Nephron (organoid): ENCODE results near the gene SERP2.

Experiments used
- H3K27ac Mint-ChIP-seq, 3 experiments: 2 replicates each; pipeline ENCODE4 v1.8.0; 2020; ENCODE audit warnings: mixed read lengths in 3 of 3, mild to moderate bottlenecking in 2 of 3, moderate library complexity in 1 of 3
- H3K27me3 Mint-ChIP-seq: 2 replicates; pipeline ENCODE4 v1.8.0; 2021; ENCODE audit warnings: low read depth, mild to moderate bottlenecking, moderate library complexity, mixed read lengths
- H3K36me3 Mint-ChIP-seq: 2 replicates; pipeline ENCODE4 v1.8.0; 2020; ENCODE audit warnings: low read depth, mixed read lengths
- H3K4me1 Mint-ChIP-seq: 2 replicates; pipeline ENCODE4 v1.8.0; 2020; ENCODE audit warnings: mixed read lengths
- H3K4me3 Mint-ChIP-seq, 3 experiments: 2 replicates each; pipeline ENCODE4 v1.8.0; 2020; ENCODE audit warnings: mild to moderate bottlenecking in 3 of 3, mixed read lengths in 3 of 3, moderate library complexity in 2 of 3
- H3K9me3 Mint-ChIP-seq: 2 replicates; pipeline ENCODE4 v1.8.0; 2020; ENCODE audit warnings: mixed read lengths
- CTCF ChIP-seq, 3 experiments: fragments of 200-600 bp; sonication (generic); IDR thresholded peaks; one replicate each; pipeline ENCODE4 v1.5.0; 2021; ENCODE audit warnings: antibody characterized with exemption in 3 of 3; ENCODE audit not compliant: unreplicated experiment in 3 of 3

SERP2 gene

GRCh38 chr13:44333950-44334655, 39.5 kb upstream of the SERP2 start:
- Mint-ChIP-seq H3K4me1 (peaks cover 39% of the 10 kb centered on the region), H3K9me3 (peaks cover 7% of the 10 kb centered on the region), H3K36me3 (no peaks in the 10 kb centered on the region), H3K4me3 (no peak overlapping the region), H3K27ac (peak overlapping the region; percentile 45 to 64 (median 62)), H3K27me3 (no peaks in the 10 kb centered on the region)
- TF ChIP-seq CTCF (IDR thresholded peaks at IDR 0.05; ENCODE audit: unreplicated experiment in 3 of 3) = no peak

- TF ChIP-seq CTCF (IDR thresholded peaks at IDR 0.05; ENCODE audit: unreplicated experiment in 3 of 3) = no peak
- H3K36me3 Mint-ChIP-seq = no peaks in the 10 kb centered on the region
- H3K27me3 Mint-ChIP-seq = no peaks in the 10 kb centered on the region
- H3K27ac Mint-ChIP-seq = no peak overlapping the region
- no peak overlapping the region for H3K4me3 Mint-ChIP-seq
- peaks cover 9% of the 10 kb centered on the region for H3K9me3 Mint-ChIP-seq
- H3K4me1 Mint-ChIP-seq = peaks cover 39% of the 10 kb centered on the region
Measured at GRCh38 chr13:44334751-44335150, 38.9 kb upstream of the SERP2 start.

- H3K36me3 Mint-ChIP-seq = no peaks in the 10 kb centered on the region
- H3K27me3 Mint-ChIP-seq = no peaks in the 10 kb centered on the region
- no peak for TF ChIP-seq CTCF (IDR thresholded peaks at IDR 0.05; ENCODE audit: unreplicated experiment in 3 of 3)
- H3K4me3 Mint-ChIP-seq = no peak overlapping the region
- peaks cover 22% of the 10 kb centered on the region for H3K4me1 Mint-ChIP-seq
- H3K9me3 Mint-ChIP-seq = peaks cover 9% of the 10 kb centered on the region
- H3K27ac Mint-ChIP-seq = no peak overlapping the region
Measured at GRCh38 chr13:44336934-44337333, 36.7 kb upstream of the SERP2 start.

GRCh38 chr13:44337581-44337980, 36.0 kb upstream of the SERP2 start:
- no peak overlapping the region for H3K27ac Mint-ChIP-seq
- TF ChIP-seq CTCF (IDR thresholded peaks at IDR 0.05; ENCODE audit: unreplicated experiment in 3 of 3) = no peak
- H3K4me1 Mint-ChIP-seq = peaks cover 15% of the 10 kb centered on the region
- no peaks in the 10 kb centered on the region for H3K36me3 Mint-ChIP-seq
- H3K9me3 Mint-ChIP-seq = peaks cover 12% of the 10 kb centered on the region
- H3K4me3 Mint-ChIP-seq = no peak overlapping the region
- no peaks in the 10 kb centered on the region for H3K27me3 Mint-ChIP-seq

- Mint-ChIP-seq H3K36me3 (no peaks in the 10 kb centered on the region), H3K9me3 (peaks cover 12% of the 10 kb centered on the region), H3K27me3 (peaks cover 3% of the 10 kb centered on the region)
Measured at GRCh38 chr13:44340508-44340907, 33.1 kb upstream of the SERP2 start.

More at GRCh38 chr13:44340508-44340907, 33.1 kb upstream of the SERP2 start:
- no peak overlapping the region for H3K27ac Mint-ChIP-seq
- no peak for TF ChIP-seq CTCF (IDR thresholded peaks at IDR 0.05; ENCODE audit: unreplicated experiment in 3 of 3)
- H3K4me3 Mint-ChIP-seq = no peak overlapping the region
- H3K4me1 Mint-ChIP-seq = no peaks in the 10 kb centered on the region
